A673 (cell line): Measurements from ENCODE around the gene LPIN2.

Experiments used
- EZH2 ChIP-seq: fragments of 200-600 bp; sonication (generic); IDR thresholded peaks from 2 replicates; pipeline ENCODE4 v1.6.1; 2017; ENCODE audit warnings: borderline replicate concordance, low read depth, mild to moderate bottlenecking, mixed read lengths, antibody characterized with exemption, low read length; ENCODE audit not compliant: poor library complexity, severe bottlenecking
- TF ChIP-seq, protein P1 (sequence below): fragments of 300-800, 200-600 bp; sonication (generic); conservative IDR thresholded peaks from 2 replicates; pipeline ENCODE4 v1.5.1; 2017; ENCODE audit warnings: low read depth, mild to moderate bottlenecking, antibody characterized with exemption, low read length, moderate library complexity, mixed read lengths

DNA sequence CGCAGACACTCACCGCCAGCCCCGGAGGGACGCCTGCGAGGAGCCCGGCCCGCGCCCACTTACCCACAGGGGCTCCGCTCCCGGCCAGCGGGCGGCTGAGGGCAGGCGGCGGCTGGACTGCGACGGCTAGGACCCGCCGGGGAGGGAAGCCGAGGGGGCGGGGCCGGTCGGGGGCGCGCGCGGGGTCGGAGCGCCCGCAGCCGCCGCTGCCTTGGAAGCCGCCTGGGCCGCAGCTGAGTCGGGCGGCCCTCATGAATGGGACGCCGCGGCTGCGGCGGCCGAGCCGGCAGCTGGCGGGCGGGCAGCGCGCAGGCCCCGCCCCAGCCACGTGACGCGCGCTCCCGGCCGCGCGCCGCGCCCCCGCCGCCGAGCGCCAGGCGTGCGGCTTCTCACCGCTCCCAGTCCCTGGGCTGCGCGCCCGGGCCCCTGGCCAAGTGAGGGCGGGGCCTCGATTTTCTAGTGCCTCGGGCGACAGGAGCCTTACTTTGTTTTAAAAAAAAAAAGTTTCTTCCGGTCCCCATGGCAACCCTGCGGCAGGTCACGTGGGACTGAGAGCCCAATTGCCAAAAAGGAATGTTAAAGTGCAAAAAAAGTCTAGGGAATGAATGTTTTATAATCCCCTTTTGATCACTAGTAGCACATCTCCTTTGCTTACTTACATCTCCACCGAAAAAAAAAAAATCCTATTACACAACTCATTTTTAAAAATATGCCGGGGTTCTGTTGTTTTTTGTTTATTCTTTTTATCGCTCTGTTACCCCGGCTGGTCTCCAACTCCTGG is at the start of gene LPIN2:
- no peak for TF ChIP-seq EZH2
- TF ChIP-seq, protein P1, sequence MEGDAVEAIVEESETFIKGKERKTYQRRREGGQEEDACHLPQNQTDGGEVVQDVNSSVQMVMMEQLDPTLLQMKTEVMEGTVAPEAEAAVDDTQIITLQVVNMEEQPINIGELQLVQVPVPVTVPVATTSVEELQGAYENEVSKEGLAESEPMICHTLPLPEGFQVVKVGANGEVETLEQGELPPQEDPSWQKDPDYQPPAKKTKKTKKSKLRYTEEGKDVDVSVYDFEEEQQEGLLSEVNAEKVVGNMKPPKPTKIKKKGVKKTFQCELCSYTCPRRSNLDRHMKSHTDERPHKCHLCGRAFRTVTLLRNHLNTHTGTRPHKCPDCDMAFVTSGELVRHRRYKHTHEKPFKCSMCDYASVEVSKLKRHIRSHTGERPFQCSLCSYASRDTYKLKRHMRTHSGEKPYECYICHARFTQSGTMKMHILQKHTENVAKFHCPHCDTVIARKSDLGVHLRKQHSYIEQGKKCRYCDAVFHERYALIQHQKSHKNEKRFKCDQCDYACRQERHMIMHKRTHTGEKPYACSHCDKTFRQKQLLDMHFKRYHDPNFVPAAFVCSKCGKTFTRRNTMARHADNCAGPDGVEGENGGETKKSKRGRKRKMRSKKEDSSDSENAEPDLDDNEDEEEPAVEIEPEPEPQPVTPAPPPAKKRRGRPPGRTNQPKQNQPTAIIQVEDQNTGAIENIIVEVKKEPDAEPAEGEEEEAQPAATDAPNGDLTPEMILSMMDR: no peak
